Medulla oblongata (tissue), 1 donor: ENCODE measurements around the gene GGACT.

Source experiments
- DNase-seq: peaks from one replicate; pipeline ENCODE4 v3.0.0-alpha.2; 2015; ENCODE audit errors: extremely low spot score

The GGACT gene

GRCh38 chr13:100513171-100513570 lies 75.4 kb downstream of the GGACT start:
- DNase-seq, result no peak

DNA sequence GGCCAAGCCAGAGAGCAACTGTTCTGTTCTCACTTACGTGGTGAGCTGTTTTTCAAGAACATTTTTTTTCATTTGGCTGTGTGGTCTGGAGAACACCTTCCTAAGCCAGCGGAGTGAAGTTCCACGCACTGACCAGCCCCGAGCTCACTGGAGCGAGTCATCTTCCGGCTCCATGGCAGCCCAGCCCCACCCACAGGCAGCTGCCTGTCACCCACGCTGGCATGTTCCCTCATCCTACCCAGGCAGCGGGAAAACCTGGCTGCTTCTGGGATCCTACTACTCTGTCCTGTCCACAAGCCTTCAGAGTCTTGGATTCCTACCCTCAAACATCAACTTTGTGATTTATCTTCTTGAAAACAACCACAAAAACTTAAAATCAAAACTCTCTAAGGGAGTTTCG lies 76.2 kb downstream of the GGACT start:
- DNase-seq, result no peak

- DNase-seq, result no peak
These were observed 77.1 kb downstream of the GGACT start for GRCh38 chr13:100511466-100511865.

DNA sequence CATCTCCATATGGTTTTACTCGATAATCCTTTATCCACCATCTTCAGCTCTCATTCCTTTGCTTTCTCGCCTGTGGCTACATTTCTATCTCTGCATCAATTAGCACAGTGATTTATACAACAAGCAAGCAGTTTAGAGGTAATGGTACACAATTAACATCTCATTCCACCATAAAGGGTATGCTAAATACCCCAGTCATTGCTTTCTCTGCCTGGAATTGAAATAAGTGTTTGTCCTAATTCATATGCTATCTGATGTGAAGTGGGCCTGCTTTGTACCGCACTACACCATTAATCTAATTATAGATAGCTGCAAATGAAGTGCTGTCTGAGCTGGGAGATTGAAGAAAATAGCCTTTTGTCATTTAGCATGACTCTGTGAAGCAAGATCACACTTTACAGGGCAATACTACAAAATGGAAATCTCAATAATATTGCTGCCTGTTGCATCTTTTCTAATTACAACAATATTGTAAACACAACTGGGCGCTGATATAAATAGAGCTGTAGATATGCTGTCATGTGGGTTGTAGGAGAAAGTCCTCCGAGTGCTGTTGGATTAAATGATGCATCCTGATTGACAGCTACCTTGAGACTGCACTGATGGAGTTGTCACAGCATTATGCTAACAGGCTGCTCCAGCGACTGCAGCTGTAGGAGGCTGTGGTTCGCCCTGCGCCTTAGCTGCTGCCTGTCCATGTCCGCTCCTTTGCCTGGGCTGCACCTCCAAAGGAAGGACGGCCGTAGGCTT lies 78.2 kb downstream of the GGACT start:
- DNase-seq, result no peak

DNA sequence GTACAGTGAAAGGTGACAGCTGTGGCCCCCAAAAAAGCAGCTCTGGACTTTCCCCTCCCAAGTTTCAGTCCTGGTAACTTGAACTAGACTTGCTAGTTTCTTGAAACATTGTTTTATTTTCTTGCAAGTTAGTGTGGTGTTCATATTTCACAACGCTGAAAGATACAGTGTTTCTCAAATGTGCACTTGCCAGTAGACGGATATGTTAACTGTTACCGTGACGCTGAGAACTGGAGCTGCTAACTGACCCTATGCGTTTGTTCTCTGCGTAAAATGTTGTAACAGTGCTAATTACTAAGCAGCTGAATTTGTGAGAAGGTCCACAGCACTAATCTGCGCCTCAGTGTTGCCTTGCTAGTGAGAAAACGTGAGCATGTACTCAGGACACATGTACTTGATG lies 79.6 kb downstream of the GGACT start:
- no peak for DNase-seq

- DNase-seq, result no peak
These were observed 80.1 kb downstream of the GGACT start for GRCh38 chr13:100508455-100508854.

DNA sequence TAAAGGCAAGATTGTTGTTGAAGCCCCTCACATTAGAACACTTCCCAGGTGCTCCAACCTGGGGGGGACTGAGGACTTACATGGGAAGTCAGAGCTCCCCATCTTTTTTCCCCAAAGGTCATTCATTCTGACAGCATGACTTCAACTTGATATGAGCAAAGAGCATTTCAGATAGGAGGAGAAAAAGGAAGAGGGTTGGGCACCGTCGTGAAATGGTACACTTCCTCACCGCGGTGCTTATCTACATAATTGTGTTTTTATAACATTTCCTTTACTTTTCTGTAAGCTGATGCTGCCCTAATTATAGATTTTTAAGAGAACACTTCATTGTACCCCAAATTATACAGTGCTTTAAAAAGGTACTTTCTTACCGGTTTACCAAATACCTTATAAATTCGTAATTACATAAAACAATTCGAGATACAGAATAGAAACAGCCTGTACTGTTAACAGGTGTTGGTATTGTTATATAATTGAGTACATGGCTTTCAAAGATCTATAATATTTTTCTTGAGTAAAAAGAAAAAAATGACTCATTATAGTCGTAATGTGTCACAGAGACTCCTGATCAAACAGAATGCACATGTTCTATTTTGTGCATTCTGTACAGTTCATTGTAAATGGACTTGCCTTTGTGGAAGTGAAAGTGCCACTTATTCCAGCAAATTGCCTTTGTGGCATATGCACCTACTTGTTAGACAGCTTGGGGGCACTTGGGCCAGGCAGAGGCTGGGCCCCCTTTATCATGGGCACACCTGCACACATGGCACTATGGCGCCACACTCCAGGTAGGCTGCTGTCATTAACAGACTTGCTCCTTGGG lies 81.8 kb downstream of the GGACT start:
- DNase-seq, result no peak

- DNase-seq, result no peak
These were observed 82.4 kb downstream of the GGACT start for GRCh38 chr13:100506154-100506553.

GRCh38 chr13:100503622-100504021 lies 85.0 kb downstream of the GGACT start:
- no peak for DNase-seq

DNA sequence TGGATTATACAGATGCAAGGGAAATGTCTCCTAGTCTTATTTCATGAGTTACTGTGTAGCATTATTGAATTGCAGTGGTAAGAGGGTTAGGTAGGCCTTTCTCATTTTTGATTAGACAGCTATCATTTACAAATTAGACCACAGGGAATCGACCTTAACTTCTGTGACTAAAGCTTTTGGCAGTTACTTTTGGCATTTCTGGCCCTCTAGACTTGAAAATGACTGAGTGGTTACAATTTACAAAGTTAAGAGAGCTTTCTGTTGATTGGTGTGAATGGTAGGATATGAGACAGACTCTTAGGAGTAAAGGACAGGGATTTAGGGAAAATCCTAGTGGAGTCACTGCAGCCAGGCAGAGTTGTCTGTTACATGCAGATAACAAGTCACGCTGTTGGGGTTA lies 86.1 kb downstream of the GGACT start:
- DNase-seq, result no peak

DNA sequence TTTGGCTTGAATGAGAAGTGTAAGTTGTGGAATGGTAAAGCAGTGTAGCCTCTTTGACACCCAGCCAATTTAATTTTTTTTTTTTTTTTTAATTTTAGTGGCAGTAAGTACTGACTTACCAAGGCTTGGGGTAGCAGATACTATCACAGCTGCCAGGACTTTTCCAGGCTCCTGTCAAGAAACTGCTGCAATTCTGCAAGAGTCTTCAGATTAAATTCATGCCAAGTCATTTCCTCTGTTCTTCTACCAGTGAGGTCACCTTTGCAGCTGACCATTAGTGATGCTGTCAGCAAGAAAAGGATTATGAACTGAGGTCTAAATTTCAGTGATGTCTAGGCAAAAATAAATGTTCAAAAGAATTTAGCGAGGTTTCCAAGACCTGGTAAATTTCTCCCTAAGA lies 91.2 kb downstream of the GGACT start:
- DNase-seq, result no peak

GRCh38 chr13:100495455-100495854 lies 93.1 kb downstream of the GGACT start:
- no peak for DNase-seq

GRCh38 chr13:100493418-100493817 lies 95.2 kb downstream of the GGACT start:
- DNase-seq, result no peak

GRCh38 chr13:100491164-100491842 lies 97.3 kb downstream of the GGACT start:
- peak; percentile 51 for DNase-seq

GRCh38 chr13:100490692-100491091 lies 97.9 kb downstream of the GGACT start:
- DNase-seq, result no peak

GRCh38 chr13:100485265-100485664 lies 103.3 kb downstream of the GGACT start:
- no peak for DNase-seq

- no peak for DNase-seq
These were observed 103.9 kb downstream of the GGACT start for GRCh38 chr13:100484702-100485101.

GRCh38 chr13:100483841-100484381 lies 104.7 kb downstream of the GGACT start:
- no peak for DNase-seq

DNA sequence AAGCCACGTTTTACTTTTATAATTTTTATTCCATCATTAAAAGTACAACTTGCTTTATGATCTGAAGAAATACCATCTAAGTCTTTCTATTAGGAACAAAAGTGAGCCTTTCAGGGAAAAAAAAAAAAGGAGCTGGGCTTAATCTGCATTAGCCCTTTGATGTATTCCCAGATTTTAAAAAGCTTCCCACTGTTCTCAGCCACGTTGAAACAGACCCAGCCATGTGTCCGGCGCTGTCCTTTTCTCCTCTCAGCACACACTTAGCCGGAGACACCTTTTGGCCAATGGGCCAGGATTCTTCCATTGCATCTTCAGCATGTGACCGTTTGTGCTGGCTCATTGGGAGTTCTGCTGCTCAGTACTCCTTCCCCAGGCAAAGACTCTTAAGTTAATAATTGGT lies 105.5 kb downstream of the GGACT start:
- no peak for DNase-seq

GRCh38 chr13:100480676-100481075 lies 107.9 kb downstream of the GGACT start:
- no peak for DNase-seq
